ENCODE results near the gene NDUFS6.

Gene NDUFS6

DNA sequence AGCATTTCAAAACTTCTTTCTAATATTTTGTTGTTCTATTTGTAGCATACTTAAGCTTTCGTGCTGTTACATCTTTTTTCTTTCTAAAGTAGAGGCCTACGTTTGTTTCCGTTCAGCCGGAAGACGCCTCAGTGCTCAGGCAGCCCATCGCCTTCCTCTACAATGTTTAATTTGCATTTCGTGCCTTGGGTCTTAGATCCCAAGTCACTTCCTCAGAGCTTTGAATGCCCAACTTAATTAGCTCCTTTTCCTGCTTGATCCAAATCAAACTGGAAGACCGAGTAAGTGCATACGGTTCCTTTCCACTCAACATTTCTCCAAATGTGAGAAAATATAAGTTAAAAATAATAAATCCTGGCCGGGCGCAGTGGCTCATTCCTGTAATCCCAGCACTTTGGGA, 44.7 kb upstream of the NDUFS6 start:
- Histone ChIP-seq H3K4me2 (ENCODE audit: low read length) (no peak overlapping the region), H3K4me3 (ENCODE audit: low read depth, low read length, poor library complexity, severe bottlenecking) (no peak overlapping the region), H3K27me3 (ENCODE audit: insufficient read depth, low read length) (peaks cover 8% of the 10 kb centered on the region; the same call in 1 of the 2 replicates), H3F3A (ENCODE audit: insufficient read depth, low read length) (no peaks in the 10 kb centered on the region), H3K4me1 (ENCODE audit: insufficient read depth, low read length, severe bottlenecking) (peaks cover 6% of the 10 kb centered on the region), H3K36me3 (ENCODE audit: insufficient read depth, low read length) (no peaks in the 10 kb centered on the region), H3K27ac (ENCODE audit: low read depth, low read length, poor library complexity, severe bottlenecking) (no peak overlapping the region), H3K9ac (ENCODE audit: low read length) (no peak overlapping the region), H3K79me2 (ENCODE audit: insufficient read depth, low read length) (no peaks in the 10 kb centered on the region), H3K9me2 (ENCODE audit: low read depth, low read length) (no peaks in the 10 kb centered on the region), H2AFZ (ENCODE audit: low read length) (no peak overlapping the region), H3K9me3 (ENCODE audit: low read length) (0 out of 2 replicates have a peak, but pooled peaks cover 3% of the 10 kb centered on the region), H4K20me1 (ENCODE audit: insufficient read depth, low read length) (no peaks in the 10 kb centered on the region)
- TF ChIP-seq EZH2 (IDR thresholded peaks at IDR 0.05; ENCODE audit: borderline replicate concordance, low read length) = no peak
- TF ChIP-seq, protein P1, sequence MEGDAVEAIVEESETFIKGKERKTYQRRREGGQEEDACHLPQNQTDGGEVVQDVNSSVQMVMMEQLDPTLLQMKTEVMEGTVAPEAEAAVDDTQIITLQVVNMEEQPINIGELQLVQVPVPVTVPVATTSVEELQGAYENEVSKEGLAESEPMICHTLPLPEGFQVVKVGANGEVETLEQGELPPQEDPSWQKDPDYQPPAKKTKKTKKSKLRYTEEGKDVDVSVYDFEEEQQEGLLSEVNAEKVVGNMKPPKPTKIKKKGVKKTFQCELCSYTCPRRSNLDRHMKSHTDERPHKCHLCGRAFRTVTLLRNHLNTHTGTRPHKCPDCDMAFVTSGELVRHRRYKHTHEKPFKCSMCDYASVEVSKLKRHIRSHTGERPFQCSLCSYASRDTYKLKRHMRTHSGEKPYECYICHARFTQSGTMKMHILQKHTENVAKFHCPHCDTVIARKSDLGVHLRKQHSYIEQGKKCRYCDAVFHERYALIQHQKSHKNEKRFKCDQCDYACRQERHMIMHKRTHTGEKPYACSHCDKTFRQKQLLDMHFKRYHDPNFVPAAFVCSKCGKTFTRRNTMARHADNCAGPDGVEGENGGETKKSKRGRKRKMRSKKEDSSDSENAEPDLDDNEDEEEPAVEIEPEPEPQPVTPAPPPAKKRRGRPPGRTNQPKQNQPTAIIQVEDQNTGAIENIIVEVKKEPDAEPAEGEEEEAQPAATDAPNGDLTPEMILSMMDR (IDR thresholded peaks at IDR 0.05; ENCODE audit: low read length) = no peak

DNA sequence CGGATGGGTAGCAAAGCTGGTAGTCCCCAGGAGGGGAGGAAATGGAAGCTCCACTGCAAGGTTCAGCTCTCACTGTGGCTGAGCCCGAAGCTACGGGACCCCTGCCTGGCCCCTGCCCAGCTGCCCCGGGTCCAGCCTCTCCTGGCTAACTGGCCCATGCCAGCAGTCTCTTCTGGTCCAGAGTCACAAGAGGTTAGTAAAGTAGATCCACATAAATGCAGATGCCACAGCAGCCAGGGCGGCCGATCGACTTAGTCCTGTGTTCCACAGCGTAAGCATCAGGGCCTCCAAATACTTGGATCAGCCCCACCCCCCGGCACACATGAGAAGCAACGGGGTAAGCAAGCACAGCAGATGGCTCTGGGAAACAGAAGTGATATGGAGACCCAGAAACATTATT, 43.7 kb upstream of the NDUFS6 start:
- Histone ChIP-seq H4K20me1 (ENCODE audit: insufficient read depth, low read length) (no peaks in the 10 kb centered on the region), H3K4me2 (ENCODE audit: low read length) (no peak overlapping the region), H3K79me2 (ENCODE audit: insufficient read depth, low read length) (no peaks in the 10 kb centered on the region), H2AFZ (ENCODE audit: low read length) (no peak overlapping the region), H3K27ac (ENCODE audit: low read depth, low read length, poor library complexity, severe bottlenecking) (no peak overlapping the region), H3K36me3 (ENCODE audit: insufficient read depth, low read length) (no peaks in the 10 kb centered on the region), H3K4me1 (ENCODE audit: insufficient read depth, low read length, severe bottlenecking) (peaks cover 6% of the 10 kb centered on the region), H3K9ac (ENCODE audit: low read length) (no peak overlapping the region), H3K9me3 (ENCODE audit: low read length) (0 out of 2 replicates have a peak, but pooled peaks cover 3% of the 10 kb centered on the region), H3K4me3 (ENCODE audit: low read depth, low read length, poor library complexity, severe bottlenecking) (no peak overlapping the region), H3K27me3 (ENCODE audit: insufficient read depth, low read length) (peaks cover 8% of the 10 kb centered on the region; the same call in 1 of the 2 replicates), H3F3A (ENCODE audit: insufficient read depth, low read length) (no peaks in the 10 kb centered on the region), H3K9me2 (ENCODE audit: low read depth, low read length) (no peaks in the 10 kb centered on the region)
- no peak for TF ChIP-seq EZH2 (IDR thresholded peaks at IDR 0.05; ENCODE audit: borderline replicate concordance, low read length)
- TF ChIP-seq, protein P1 (IDR thresholded peaks at IDR 0.05; ENCODE audit: low read length) = no peak

DNA sequence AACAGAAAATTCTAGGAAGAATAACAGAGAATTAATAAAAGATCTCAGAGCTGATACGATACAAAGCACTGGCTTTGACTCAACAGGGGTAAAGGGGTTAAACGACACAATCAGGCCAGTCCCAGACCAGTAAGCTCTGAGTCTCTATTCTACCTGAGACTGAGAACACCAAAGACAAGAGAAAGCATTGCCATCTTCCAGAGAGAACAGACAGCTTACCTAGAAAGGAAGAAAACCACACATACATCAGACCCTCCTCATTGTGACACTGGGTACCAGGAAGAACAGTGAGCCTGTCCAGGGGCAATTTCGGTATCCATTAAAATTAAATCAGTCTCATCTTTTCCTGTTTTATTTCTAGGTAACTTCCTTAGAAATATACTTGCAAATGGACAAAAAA, 42.6 kb upstream of the NDUFS6 start:
- Histone ChIP-seq H3K36me3 (ENCODE audit: insufficient read depth, low read length) (no peaks in the 10 kb centered on the region), H3K79me2 (ENCODE audit: insufficient read depth, low read length) (no peaks in the 10 kb centered on the region), H3K9me3 (ENCODE audit: low read length) (0 out of 2 replicates have a peak, but pooled peaks cover 3% of the 10 kb centered on the region), H3K4me1 (ENCODE audit: insufficient read depth, low read length, severe bottlenecking) (peaks cover 6% of the 10 kb centered on the region), H2AFZ (ENCODE audit: low read length) (no peak overlapping the region), H3K27me3 (ENCODE audit: insufficient read depth, low read length) (peaks cover 8% of the 10 kb centered on the region; the same call in 1 of the 2 replicates), H3K27ac (ENCODE audit: low read depth, low read length, poor library complexity, severe bottlenecking) (no peak overlapping the region), H3K4me3 (ENCODE audit: low read depth, low read length, poor library complexity, severe bottlenecking) (no peak overlapping the region), H4K20me1 (ENCODE audit: insufficient read depth, low read length) (no peaks in the 10 kb centered on the region), H3K4me2 (ENCODE audit: low read length) (no peak overlapping the region), H3K9me2 (ENCODE audit: low read depth, low read length) (no peaks in the 10 kb centered on the region), H3F3A (ENCODE audit: insufficient read depth, low read length) (no peaks in the 10 kb centered on the region), H3K9ac (ENCODE audit: low read length) (no peak overlapping the region)
- TF ChIP-seq, protein P1 (IDR thresholded peaks at IDR 0.05; ENCODE audit: low read length) = no peak
